Common myeloid progenitor, CD34-positive (primary cell): ENCODE data around the gene SLFN11.
"Not testable (repeated sequence)": the region's sequence is repeated elsewhere in the genome, so short reads cannot be mapped to it uniquely, and the experiment has no call there.

Experiments used
- CTCF ChIA-PET: fragments of 350-600 bp; sonication (Branson Sonifier 250); formaldehyde crosslinking; loops from one replicate; lab custom pipeline; 2021; ENCODE audit warnings: antibody characterized with exemption; lab: Charles Lee
- POLR2A ChIA-PET: fragments of 350-600 bp; sonication (Branson Sonifier 250); formaldehyde crosslinking; loops from one replicate; lab custom pipeline; 2021; ENCODE audit warnings: antibody characterized with exemption; lab: Charles Lee
- DNase-seq, 3 donors: peaks; one replicate each; pipeline versions ENCODE4 v3.0.0 to v3.0.0-alpha.2; 2013
- H3K27ac ChIP-seq, 2 experiments: 1 replicate in 1 of 2; 2 replicates in 1 of 2; pipeline ENCODE4 v1.7.0; 2013; ENCODE audit warnings: inconsistent platforms in 2 of 2, low read length in 2 of 2, mild to moderate bottlenecking in 2 of 2, low read depth in 1 of 2, moderate library complexity in 1 of 2; ENCODE audit not compliant: severe bottlenecking in 2 of 2, insufficient read depth in 1 of 2, poor library complexity in 1 of 2
- H3K27me3 ChIP-seq, 5 experiments: replicated peaks in 2 of 5; 1 replicate in 3 of 5; 2 replicates in 2 of 5; pipeline versions ENCODE4 v1.6.1 to v1.7.0; 2013; ENCODE audit warnings: low read length in 4 of 5, mild to moderate bottlenecking in 2 of 5, moderate library complexity in 2 of 5, inconsistent platforms in 1 of 5; ENCODE audit not compliant: insufficient read depth in 5 of 5, control insufficient read depth in 4 of 5
- H3K36me3 ChIP-seq, 4 experiments: 1 replicate in 2 of 4; 2 replicates in 2 of 4; pipeline versions ENCODE4 v1.6.1 to v1.7.0; 2013; ENCODE audit warnings: low read length in 3 of 4, control low read depth in 1 of 4, mild to moderate bottlenecking in 1 of 4; ENCODE audit not compliant: control insufficient read depth in 4 of 4, insufficient read depth in 4 of 4
- H3K4me1 ChIP-seq, 4 experiments: 1 replicate in 3 of 4; 2 replicates in 1 of 4; pipeline versions ENCODE4 v1.6.1 to v1.7.1; 2013; ENCODE audit warnings: low read length in 3 of 4, mild to moderate bottlenecking in 3 of 4, control low read depth in 1 of 4, inconsistent platforms in 1 of 4, moderate library complexity in 1 of 4; ENCODE audit not compliant: control insufficient read depth in 4 of 4, insufficient read depth in 4 of 4; ENCODE audit errors: control extremely low read depth in 1 of 4
- H3K4me3 ChIP-seq, 7 experiments: 1 replicate in 4 of 7; 2 replicates in 3 of 7; pipeline versions ENCODE4 v1.5.1 to v1.7.0; 2013; ENCODE audit warnings: mild to moderate bottlenecking in 7 of 7, low read length in 6 of 7, moderate library complexity in 6 of 7, inconsistent platforms in 2 of 7, low read depth in 2 of 7, control low read depth in 1 of 7; ENCODE audit not compliant: insufficient read depth in 4 of 7, control insufficient read depth in 1 of 7; ENCODE audit errors: extremely low read depth in 1 of 7
- H3K9me3 ChIP-seq, 5 experiments: 1 replicate in 4 of 5; 2 replicates in 1 of 5; pipeline versions ENCODE4 v1.6.1 to v1.7.1; 2013; ENCODE audit warnings: low read length in 4 of 5, mild to moderate bottlenecking in 2 of 5, inconsistent platforms in 1 of 5, low read depth in 1 of 5, moderate library complexity in 1 of 5; ENCODE audit not compliant: control insufficient read depth in 4 of 5, insufficient read depth in 2 of 5; ENCODE audit errors: control extremely low read depth in 1 of 5
- WGBS: methylation state at CpG from one replicate; pipeline ENCODE4 v1.1.5; 2013; ENCODE audit not compliant: insufficient coverage; 5-methylcytosine and 5-hydroxymethylcytosine counted together

Gene SLFN11

DNA sequence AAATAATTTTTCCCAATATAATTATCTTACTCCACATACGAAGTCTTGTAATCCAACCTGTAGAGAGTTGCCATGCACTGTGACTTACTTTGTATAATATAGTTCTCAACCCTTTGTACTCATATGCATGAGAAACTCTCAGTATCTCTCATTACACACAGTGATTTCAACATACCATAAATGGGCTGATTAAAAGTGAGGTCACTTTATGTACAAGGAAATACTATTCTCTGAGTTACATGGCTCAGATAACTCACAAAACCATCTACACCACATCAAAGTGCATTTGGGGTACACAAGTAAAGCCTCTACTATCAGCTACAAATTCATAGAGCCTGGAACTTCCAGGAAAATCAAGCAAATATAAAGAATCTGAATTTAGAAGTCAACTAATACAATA lies 30.9 kb upstream of the SLFN11 start:
- no peak for DNase-seq
- ChIA-PET POLR2A (no interaction called here), CTCF (interaction anchor here (1.6 kb wide), 1 partner anchor 14 kb away, joined by 4 read pairs; no protein-coding TSS in a partner anchor)
- Histone ChIP-seq H3K27me3 (no peaks in the 10 kb centered on the region), H3K27ac (no peak overlapping the region), H3K9me3 (no peaks in the 10 kb centered on the region), H3K36me3 (peaks cover 0 to 11% (median 2%) of the 10 kb centered on the region in 4 experiments), H3K4me1 (no peaks in the 10 kb centered on the region), H3K4me3 (no peak overlapping the region)
- WGBS: no CpG with 5 or more reads among the region's 1 CpG

- CTCF ChIA-PET, POLR2A ChIA-PET: not testable (repeated sequence)
Measured at GRCh38 chr17:35393783-35394182, 20.4 kb upstream of the SLFN11 start.

GRCh38 chr17:35390663-35391062 lies 17.2 kb upstream of the SLFN11 start:
- H3K4me3 ChIP-seq: peak overlapping the region in 1 of 7 experiments; percentile 8
- H3K27ac ChIP-seq: no peak overlapping the region
- no peaks in the 10 kb centered on the region for H3K27me3 ChIP-seq
- ChIA-PET POLR2A (no interaction called here), CTCF (no interaction called here)
- DNase-seq: peak in 2 of 3 donors; percentile 43 to 46
- H3K9me3 ChIP-seq: no peaks in the 10 kb centered on the region
- peaks cover 0 to 19% (median 2%) of the 10 kb centered on the region in 4 experiments for H3K4me1 ChIP-seq
- no peaks in the 10 kb centered on the region for H3K36me3 ChIP-seq
- WGBS: 40% methylated on average over 1 of the region's 2 CpGs

More at GRCh38 chr17:35393783-35394182, 20.4 kb upstream of the SLFN11 start:
- not testable (repeated sequence) for DNase-seq, H3K4me3 ChIP-seq, H3K27ac ChIP-seq, H3K27me3 ChIP-seq, H3K36me3 ChIP-seq, H3K9me3 ChIP-seq
- 92% methylated on average over 3 of the region's 13 CpGs for WGBS
- H3K4me1 ChIP-seq: peaks cover 0 to 19% (median 2%) of the 10 kb centered on the region in 4 experiments

- Histone ChIP-seq H3K27me3 (no peaks in the 10 kb centered on the region), H3K4me1 (peaks cover 0 to 19% (median 2%) of the 10 kb centered on the region in 4 experiments), H3K36me3 (no peaks in the 10 kb centered on the region), H3K27ac (no peak overlapping the region), H3K9me3 (no peaks in the 10 kb centered on the region), H3K4me3 (no peak overlapping the region)
- 100% methylated on average over 1 of the region's 2 CpGs for WGBS
- no peak for DNase-seq
- POLR2A ChIA-PET: no interaction called here
- CTCF ChIA-PET: interaction anchor here (1.2 kb wide), 1 partner anchor 9 kb away, joined by 4 read pairs; no protein-coding TSS in a partner anchor
Measured at GRCh38 chr17:35390156-35390555, 16.7 kb upstream of the SLFN11 start.

GRCh38 chr17:35387496-35387895 lies 14.1 kb upstream of the SLFN11 start:
- no peak overlapping the region for H3K27ac ChIP-seq
- ChIA-PET CTCF (no interaction called here), POLR2A (no interaction called here)
- no peaks in the 10 kb centered on the region for H3K27me3 ChIP-seq
- peaks cover 0 to 19% (median 2%) of the 10 kb centered on the region in 4 experiments for H3K4me1 ChIP-seq
- no peaks in the 10 kb centered on the region for H3K9me3 ChIP-seq
- DNase-seq: no peak
- H3K36me3 ChIP-seq: no peaks in the 10 kb centered on the region
- no peak overlapping the region for H3K4me3 ChIP-seq

GRCh38 chr17:35377706-35378105 lies 4.3 kb upstream of the SLFN11 start:
- no CpG with 5 or more reads among the region's 3 CpGs for WGBS
- peaks cover 1 to 28% (median 12%) of the 10 kb centered on the region in 4 experiments for H3K4me1 ChIP-seq
- no peak for DNase-seq
- ChIA-PET CTCF (no interaction called here), POLR2A (no interaction called here)
- H3K4me3 ChIP-seq: no peak overlapping the region
- H3K36me3 ChIP-seq: no peaks in the 10 kb centered on the region
- no peaks in the 10 kb centered on the region for H3K9me3 ChIP-seq
- no peak overlapping the region for H3K27ac ChIP-seq
- no peaks in the 10 kb centered on the region for H3K27me3 ChIP-seq

GRCh38 chr17:35377068-35377467 lies 3.6 kb upstream of the SLFN11 start:
- H3K27ac ChIP-seq: no peak overlapping the region
- no peak overlapping the region for H3K4me3 ChIP-seq
- H3K4me1 ChIP-seq: peaks cover 8 to 31% (median 18%) of the 10 kb centered on the region in 4 experiments
- no peaks in the 10 kb centered on the region for H3K27me3 ChIP-seq
- CTCF ChIA-PET: no interaction called here
- DNase-seq: no peak
- 100% methylated on average over 2 of the region's 2 CpGs for WGBS
- POLR2A ChIA-PET: no interaction called here
- no peaks in the 10 kb centered on the region for H3K36me3 ChIP-seq
- H3K9me3 ChIP-seq: no peaks in the 10 kb centered on the region
